GM19099 (cell line): ENCODE results near the gene DTD1.

Experiments
- POLR2A ChIP-seq: IDR thresholded peaks from 3 replicates; pipeline ENCODE4 v1.6.1; 2011; ENCODE audit warnings: low read depth; ENCODE audit not compliant: insufficient read length; ENCODE audit errors: extremely low read depth

Gene DTD1

GRCh38 chr20:18774207-18774606 is 186.4 kb downstream of the DTD1 start:
- no peak for TF ChIP-seq POLR2A

GRCh38 chr20:18775633-18776032 is 187.8 kb downstream of the DTD1 start:
- TF ChIP-seq POLR2A: no peak

GRCh38 chr20:18778690-18779392 is 191.0 kb downstream of the DTD1 start:
- TF ChIP-seq POLR2A: no peak

GRCh38 chr20:18780385-18781130 is 192.7 kb downstream of the DTD1 start:
- TF ChIP-seq POLR2A: no peak

GRCh38 chr20:18781509-18781908 is 193.7 kb downstream of the DTD1 start:
- TF ChIP-seq POLR2A: no peak

- no peak for TF ChIP-seq POLR2A
Measured at GRCh38 chr20:18783385-18783959, 195.6 kb downstream of the DTD1 start.

- no peak for TF ChIP-seq POLR2A
Measured at GRCh38 chr20:18788021-18788420, 200.2 kb downstream of the DTD1 start.

- TF ChIP-seq POLR2A: no peak
Measured at GRCh38 chr20:18790787-18791186, 202.9 kb downstream of the DTD1 start.

- peak; percentile 86 for TF ChIP-seq POLR2A
Measured at GRCh38 chr20:18793625-18794427, 206.0 kb downstream of the DTD1 start.

GRCh38 chr20:18794428-18794787 is 206.6 kb downstream of the DTD1 start:
- no peak for TF ChIP-seq POLR2A

- no peak for TF ChIP-seq POLR2A
Measured at GRCh38 chr20:18795366-18795765, 207.5 kb downstream of the DTD1 start.

- no peak for TF ChIP-seq POLR2A
Measured at GRCh38 chr20:18796282-18796833, 208.5 kb downstream of the DTD1 start.

GRCh38 chr20:18801516-18801915 is 213.7 kb downstream of the DTD1 start:
- no peak for TF ChIP-seq POLR2A

GRCh38 chr20:18802012-18802634 is 214.3 kb downstream of the DTD1 start:
- TF ChIP-seq POLR2A: no peak
